ENCODE measurements around the gene PNLIPRP3.

GRCh38 chr10:116408719-116409118, 18.9 kb upstream of the PNLIPRP3 start:
- TF ChIP-seq EZH2phosphoT487 (IDR thresholded peaks at IDR 0.05; ENCODE audit: borderline replicate concordance) = no peak
- no peak for TF ChIP-seq CTCF (conservative IDR thresholded peaks at IDR 0.05; ENCODE audit: low read length)
